WERI-Rb-1 (cell line): ENCODE results near the gene SBNO2.
A peak's percentile ranks its signal among the peaks of the same experiment; 100 is the strongest.

Experiments used
- DNase-seq: peaks from one replicate; pipeline ENCODE4 v3.0.0-alpha.2; 2020
- H3K27ac ChIP-seq: fragments of 250-450 bp; sonication (Bioruptor Pico); 2 replicates; pipeline ENCODE4 v1.5.1; 2020; ENCODE audit warnings: mild to moderate bottlenecking, moderate library complexity
- H3K27me3 ChIP-seq: fragments of 250-450 bp; sonication (Bioruptor Pico); 2 replicates; pipeline ENCODE4 v1.5.1; 2021; ENCODE audit warnings: mild to moderate bottlenecking, low read depth, moderate library complexity; ENCODE audit not compliant: insufficient read depth, severe bottlenecking
- H3K36me3 ChIP-seq: fragments of 250-450 bp; sonication (Bioruptor Pico); 2 replicates; pipeline ENCODE4 v1.5.1; 2020; ENCODE audit warnings: mild to moderate bottlenecking, moderate library complexity
- H3K4me3 ChIP-seq: 2 replicates; pipeline ENCODE4 v1.5.1; 2011; ENCODE audit warnings: low read depth, mild to moderate bottlenecking, control low read depth, low read length
- H3K9me3 ChIP-seq: fragments of 250-450 bp; sonication (Bioruptor Pico); 2 replicates; pipeline ENCODE4 v1.5.1; 2021; ENCODE audit warnings: mild to moderate bottlenecking, moderate library complexity; ENCODE audit not compliant: severe bottlenecking
- TF ChIP-seq, protein P1 (sequence below): IDR thresholded peaks from 2 replicates; pipeline ENCODE4 v1.5.1; 2011; ENCODE audit warnings: low read depth, mild to moderate bottlenecking, control low read depth, inconsistent platforms, low read length

SBNO2 gene

DNA sequence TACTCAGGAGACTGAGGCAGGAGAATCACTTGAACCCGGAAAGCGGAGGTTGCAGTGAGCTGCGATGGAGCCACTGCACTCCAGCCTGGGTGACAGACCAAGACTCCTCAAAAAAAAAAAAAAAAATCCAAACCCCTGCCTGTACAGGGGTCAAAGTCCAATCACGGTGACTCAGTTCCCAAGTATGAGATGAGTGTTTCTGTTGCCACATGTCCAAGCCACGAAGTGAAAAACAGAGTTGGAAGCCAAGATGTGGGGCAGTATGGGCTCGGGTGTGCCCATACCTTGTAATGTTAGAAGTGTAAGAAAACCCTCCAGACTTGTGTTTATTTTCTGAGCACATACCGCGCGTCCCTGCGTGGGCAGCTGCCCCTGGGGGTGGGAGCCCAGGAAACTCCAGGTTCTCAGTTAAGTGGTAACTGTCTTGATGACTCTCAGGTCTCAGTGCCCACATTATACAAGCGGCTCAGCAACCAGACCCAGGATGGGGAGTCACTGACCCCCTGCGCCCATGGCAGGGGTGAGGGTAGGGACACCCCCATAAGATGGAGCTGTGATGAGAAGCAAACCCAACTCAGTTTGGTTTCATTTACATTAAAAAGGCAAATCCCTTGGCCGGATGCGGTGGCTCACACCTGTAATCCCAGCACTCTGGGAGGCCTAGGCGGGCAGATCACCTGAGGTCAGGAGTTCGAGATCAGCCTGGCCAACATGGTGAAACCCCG is 71.5 kb downstream of the SBNO2 start:
- H3K27me3 ChIP-seq: no peaks in the 10 kb centered on the region
- H3K9me3 ChIP-seq: peaks cover 2% of the 10 kb centered on the region
- H3K4me3 ChIP-seq: no peak overlapping the region
- DNase-seq: no peak
- TF ChIP-seq, protein P1, sequence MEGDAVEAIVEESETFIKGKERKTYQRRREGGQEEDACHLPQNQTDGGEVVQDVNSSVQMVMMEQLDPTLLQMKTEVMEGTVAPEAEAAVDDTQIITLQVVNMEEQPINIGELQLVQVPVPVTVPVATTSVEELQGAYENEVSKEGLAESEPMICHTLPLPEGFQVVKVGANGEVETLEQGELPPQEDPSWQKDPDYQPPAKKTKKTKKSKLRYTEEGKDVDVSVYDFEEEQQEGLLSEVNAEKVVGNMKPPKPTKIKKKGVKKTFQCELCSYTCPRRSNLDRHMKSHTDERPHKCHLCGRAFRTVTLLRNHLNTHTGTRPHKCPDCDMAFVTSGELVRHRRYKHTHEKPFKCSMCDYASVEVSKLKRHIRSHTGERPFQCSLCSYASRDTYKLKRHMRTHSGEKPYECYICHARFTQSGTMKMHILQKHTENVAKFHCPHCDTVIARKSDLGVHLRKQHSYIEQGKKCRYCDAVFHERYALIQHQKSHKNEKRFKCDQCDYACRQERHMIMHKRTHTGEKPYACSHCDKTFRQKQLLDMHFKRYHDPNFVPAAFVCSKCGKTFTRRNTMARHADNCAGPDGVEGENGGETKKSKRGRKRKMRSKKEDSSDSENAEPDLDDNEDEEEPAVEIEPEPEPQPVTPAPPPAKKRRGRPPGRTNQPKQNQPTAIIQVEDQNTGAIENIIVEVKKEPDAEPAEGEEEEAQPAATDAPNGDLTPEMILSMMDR: no peak
- peak overlapping the region; percentile 33; the same call in 1 of the 2 replicates for H3K27ac ChIP-seq
- peaks cover 20% of the 10 kb centered on the region for H3K36me3 ChIP-seq

DNA sequence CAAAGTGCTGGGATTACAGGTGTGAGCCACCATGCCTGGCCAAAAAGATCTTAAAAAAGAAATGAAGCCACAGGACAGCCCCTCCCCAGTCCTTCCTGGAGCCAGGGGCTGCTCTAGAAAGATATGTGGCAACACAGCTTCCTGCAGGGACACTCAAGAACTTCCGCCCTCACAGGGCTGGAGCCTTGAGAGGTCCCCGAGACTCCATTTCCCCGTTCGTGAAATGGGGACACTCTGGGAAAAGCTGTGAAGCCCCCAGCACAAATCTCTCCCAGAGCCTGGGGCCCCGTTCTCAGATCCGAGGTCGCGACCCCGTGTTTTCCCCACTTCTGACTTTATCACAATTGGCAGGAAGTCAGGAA is 72.8 kb downstream of the SBNO2 start:
- H3K4me3 ChIP-seq: no peak overlapping the region

DNA sequence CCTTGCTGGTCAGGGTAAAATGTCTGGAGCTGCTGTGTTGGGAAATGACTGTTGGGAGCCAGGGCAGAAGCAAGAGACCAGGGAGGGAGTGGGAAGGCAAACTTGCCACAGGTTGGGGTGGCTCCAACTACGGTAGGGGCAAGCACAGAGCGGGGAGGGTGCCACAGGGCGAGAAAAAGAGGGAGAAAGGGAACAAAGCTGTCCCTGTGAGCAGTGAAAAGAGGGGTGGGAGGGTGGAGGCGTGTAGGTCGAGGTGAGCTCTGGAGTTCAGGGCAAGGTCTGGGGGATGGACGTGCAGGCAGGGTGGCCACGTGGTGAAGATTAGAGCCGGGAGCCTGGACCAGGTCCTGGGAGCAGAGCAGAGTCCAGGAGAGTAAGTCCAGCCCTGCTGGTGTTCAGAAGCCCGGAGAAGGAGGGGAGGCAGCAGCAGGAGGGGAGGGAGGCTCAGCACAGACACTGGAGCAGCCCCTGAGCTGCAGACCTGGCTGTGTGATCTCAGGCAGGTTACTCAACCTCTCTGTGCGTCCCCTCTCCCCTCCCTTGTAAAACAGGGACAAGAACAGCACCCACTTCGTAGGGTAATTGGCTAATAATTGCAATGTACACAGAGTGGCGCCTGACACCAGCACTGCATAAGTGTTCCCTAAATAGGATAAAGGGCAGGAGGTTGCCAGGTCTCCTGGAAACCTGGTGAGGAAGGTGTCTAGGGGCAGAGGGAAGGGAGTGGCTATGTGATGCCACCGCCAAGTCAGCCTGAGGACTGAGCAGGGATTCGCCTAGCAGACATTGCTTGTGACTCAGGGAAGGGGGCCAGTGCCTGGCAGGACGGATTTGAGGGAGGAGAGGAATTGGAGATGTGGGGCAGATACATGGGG is 75.7 kb downstream of the SBNO2 start:
- peaks cover 2% of the 10 kb centered on the region for H3K9me3 ChIP-seq
- no peak overlapping the region for H3K4me3 ChIP-seq
- TF ChIP-seq, protein P1: no peak
- H3K36me3 ChIP-seq: peaks cover 9% of the 10 kb centered on the region; the same call in 1 of the 2 replicates
- H3K27ac ChIP-seq: no peak overlapping the region
- no peak for DNase-seq
- no peaks in the 10 kb centered on the region for H3K27me3 ChIP-seq

More for the DNA sequence above, 72.8 kb downstream of the SBNO2 start:
- no peak for DNase-seq
- H3K27ac ChIP-seq: peak overlapping the region; percentile 66
- TF ChIP-seq, protein P1: no peak
- peaks cover 10% of the 10 kb centered on the region for H3K36me3 ChIP-seq
- H3K27me3 ChIP-seq: no peaks in the 10 kb centered on the region
- peaks cover 2% of the 10 kb centered on the region for H3K9me3 ChIP-seq

DNA sequence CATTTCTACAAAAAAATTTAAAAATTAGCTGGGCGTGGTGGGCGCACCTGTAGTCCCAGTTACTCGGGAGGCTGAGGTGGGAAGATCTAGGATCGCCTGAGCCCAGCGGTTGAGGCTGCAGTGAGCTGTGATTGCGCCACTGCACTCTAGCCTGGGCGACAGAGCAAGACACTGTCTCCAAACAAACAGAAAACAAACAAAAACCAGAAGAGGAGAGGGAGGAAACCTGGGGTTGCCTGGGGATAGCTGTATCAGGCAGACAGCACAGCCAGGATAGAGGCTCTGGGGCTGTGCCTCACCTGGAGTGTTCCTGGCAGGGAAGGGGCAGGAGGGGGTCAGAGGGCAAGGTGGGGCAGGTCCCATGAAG is 76.3 kb downstream of the SBNO2 start:
- H3K27ac ChIP-seq: no peak overlapping the region
- no peak for DNase-seq
- TF ChIP-seq, protein P1: no peak
- H3K9me3 ChIP-seq: peaks cover 2% of the 10 kb centered on the region
- H3K36me3 ChIP-seq: peaks cover 14% of the 10 kb centered on the region; the same call in 1 of the 2 replicates
- H3K27me3 ChIP-seq: no peaks in the 10 kb centered on the region
- no peak overlapping the region for H3K4me3 ChIP-seq

DNA sequence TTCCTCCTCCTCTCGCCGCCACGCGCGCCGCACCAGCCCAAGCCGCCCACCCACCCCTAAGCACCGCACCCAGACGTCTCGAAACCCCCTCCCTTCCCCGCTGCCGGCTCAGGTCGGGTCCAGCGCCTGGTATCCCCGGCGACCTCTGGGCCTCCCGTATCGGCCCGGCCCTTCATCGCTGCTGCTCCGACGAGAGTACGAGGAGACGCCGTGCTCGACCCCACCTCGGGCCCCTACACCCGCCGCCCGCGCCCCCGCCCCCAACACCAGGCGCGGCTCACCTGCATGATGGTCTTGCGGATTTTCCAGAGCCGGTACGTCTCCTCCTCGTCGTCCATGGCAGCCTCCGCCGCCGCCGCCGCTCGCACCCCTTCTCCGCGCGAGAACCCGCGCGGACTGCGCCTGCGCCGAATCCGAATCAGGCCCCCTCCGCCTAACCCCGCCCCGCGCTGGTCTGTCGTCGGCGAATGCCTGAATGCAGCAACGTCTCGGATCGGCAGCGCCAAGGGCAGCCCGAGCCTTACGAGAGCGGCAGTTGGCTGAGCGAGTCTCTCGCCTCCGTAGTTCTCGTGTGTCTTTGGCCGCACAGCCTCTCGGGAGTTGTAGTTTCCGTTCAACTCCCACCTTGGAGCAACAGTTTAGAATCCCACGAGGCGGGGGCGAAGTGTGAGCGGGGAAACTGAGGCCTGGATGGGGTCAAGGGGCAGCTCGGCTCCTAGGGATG is 78.9 kb downstream of the SBNO2 start, which contains the start of gene POLR2E:
POLR2E (minus strand) TSS at position 398 of the 724 bp plus-strand sequence; CDS start at position 338, 60 bp downstream.
- H3K9me3 ChIP-seq: no peaks in the 10 kb centered on the region
- TF ChIP-seq, protein P1: no peak
- DNase-seq: peak; percentile 96
- no peaks in the 10 kb centered on the region for H3K27me3 ChIP-seq
- H3K27ac ChIP-seq: peak within 1 kb of the TSS; percentile 78
- peak within 1 kb of the TSS; percentile 84 for H3K4me3 ChIP-seq
- H3K36me3 ChIP-seq: peaks cover 35% of the 10 kb centered on the region
